A673 (cell line): ENCODE results near the gene HNMT. TPM values are rescaled to one million over a fixed set of nuclear protein-coding genes. Genes with fewer than 3 reads are reported as not detected.

Experiments used
- BruUV-seq: library from RNA; stranded (reverse); fragments of 400-500 nt; replicated peaks from 2 replicates; lab custom pipeline; 2021; lab: Mats Ljungman, UMichigan
- CTCF ChIA-PET: fragments of 300-600 bp; sonication (Branson Sonifier 250); formaldehyde crosslinking; loops from one replicate; lab custom pipeline; 2022; ENCODE audit warnings: antibody characterized with exemption; lab: Charles Lee
- POLR2A ChIA-PET: fragments of 300-600 bp; sonication (Branson Sonifier 250); formaldehyde crosslinking; loops from one replicate; lab custom pipeline; 2022; ENCODE audit warnings: antibody characterized with exemption; ENCODE audit not compliant: low non-redundant PET; lab: Charles Lee
- DNase-seq: peaks from one replicate; pipeline ENCODE4 v3.0.0-alpha.2; 2015; ENCODE audit warnings: low spot score
- H3K27ac ChIP-seq: fragments of 200-600 bp; sonication (generic); 2 replicates; pipeline ENCODE4 v1.5.1; 2016; ENCODE audit warnings: mixed run types, low read depth, mild to moderate bottlenecking, mixed read lengths, antibody characterized with exemption, low read length; ENCODE audit not compliant: poor library complexity, severe bottlenecking
- H3K27me3 ChIP-seq: fragments of 200-600 bp; sonication (generic); replicated peaks from 2 replicates; pipeline ENCODE4 v1.6.1; 2017; ENCODE audit warnings: mixed run types, low read depth, mild to moderate bottlenecking, mixed read lengths, antibody characterized with exemption, low read length; ENCODE audit not compliant: insufficient read depth, poor library complexity
- H3K36me3 ChIP-seq: fragments of 200-600 bp; sonication (generic); 2 replicates; pipeline ENCODE4 v1.6.1; 2016; ENCODE audit warnings: mixed run types, mild to moderate bottlenecking, mixed read lengths, antibody characterized with exemption, low read length; ENCODE audit not compliant: insufficient read depth, poor library complexity, severe bottlenecking
- H3K4me1 ChIP-seq: fragments of 200-600 bp; sonication (generic); 2 replicates; pipeline ENCODE4 v1.6.1; 2017; ENCODE audit warnings: mixed run types, mild to moderate bottlenecking, mixed read lengths, antibody characterized with exemption, low read length; ENCODE audit not compliant: insufficient read depth, poor library complexity, severe bottlenecking
- H3K4me3 ChIP-seq: fragments of 200-600 bp; sonication (generic); 2 replicates; pipeline ENCODE4 v1.5.1; 2016; ENCODE audit warnings: low read depth, mixed run types, mild to moderate bottlenecking, mixed read lengths, low read length; ENCODE audit not compliant: poor library complexity, severe bottlenecking
- H3K9me3 ChIP-seq: fragments of 200-600 bp; sonication (generic); 2 replicates; pipeline ENCODE4 v1.6.1; 2016; ENCODE audit warnings: mixed run types, low read depth, mild to moderate bottlenecking, mixed read lengths, antibody characterized with exemption, low read length; ENCODE audit not compliant: poor library complexity, severe bottlenecking
- CTCF ChIP-seq: fragments of 300-800, 200-600 bp; sonication (generic); conservative IDR thresholded peaks from 2 replicates; pipeline ENCODE4 v1.5.1; 2017; ENCODE audit warnings: low read depth, mild to moderate bottlenecking, antibody characterized with exemption, low read length, moderate library complexity, mixed read lengths
- EZH2 ChIP-seq: fragments of 200-600 bp; sonication (generic); IDR thresholded peaks from 2 replicates; pipeline ENCODE4 v1.6.1; 2017; ENCODE audit warnings: borderline replicate concordance, low read depth, mild to moderate bottlenecking, mixed read lengths, antibody characterized with exemption, low read length; ENCODE audit not compliant: poor library complexity, severe bottlenecking
- intact Hi-C: fragments of 100-400 bp; cut with micrococcal nuclease; formaldehyde crosslinking; loops from one replicate; pipeline ENCODE4 v1.10.0; 2022; ENCODE audit not compliant: unreplicated experiment
- total RNA-seq: library from RNA; stranded (reverse); gene quantifications from 2 replicates; pipeline ENCODE4 v1.2.3, GENCODE V29; 2021

The HNMT gene
- total RNA-seq, 1 experiment from 2014 or later = 0.82 TPM

- Histone ChIP-seq H3K4me1 (no peaks in the 10 kb centered on the region), H3K27ac (no peak overlapping the region), H3K27me3 (no peaks in the 10 kb centered on the region), H3K9me3 (no peaks in the 10 kb centered on the region), H3K36me3 (no peaks in the 10 kb centered on the region), H3K4me3 (no peak overlapping the region)
- intact Hi-C loops = no loop called here
- BruUV-seq = no TSS peak
- CTCF ChIA-PET = no interaction called here
- POLR2A ChIA-PET = no interaction called here
- TF ChIP-seq CTCF (no peak), EZH2 (no peak)
- DNase-seq = peak; percentile 4
These were observed 54.8 kb downstream of the HNMT start for GRCh38 chr2:138018866-138019688.

GRCh38 chr2:138020432-138020831 lies 56.2 kb downstream of the HNMT start:
- Histone ChIP-seq H3K4me3 (no peak overlapping the region), H3K36me3 (no peaks in the 10 kb centered on the region), H3K4me1 (no peaks in the 10 kb centered on the region), H3K9me3 (no peaks in the 10 kb centered on the region), H3K27me3 (no peaks in the 10 kb centered on the region), H3K27ac (no peak overlapping the region)
- TF ChIP-seq EZH2 (no peak), CTCF (no peak)
- no TSS peak for BruUV-seq
- intact Hi-C loops = no loop called here
- DNase-seq = no peak
- ChIA-PET POLR2A (no interaction called here), CTCF (no interaction called here)

DNA sequence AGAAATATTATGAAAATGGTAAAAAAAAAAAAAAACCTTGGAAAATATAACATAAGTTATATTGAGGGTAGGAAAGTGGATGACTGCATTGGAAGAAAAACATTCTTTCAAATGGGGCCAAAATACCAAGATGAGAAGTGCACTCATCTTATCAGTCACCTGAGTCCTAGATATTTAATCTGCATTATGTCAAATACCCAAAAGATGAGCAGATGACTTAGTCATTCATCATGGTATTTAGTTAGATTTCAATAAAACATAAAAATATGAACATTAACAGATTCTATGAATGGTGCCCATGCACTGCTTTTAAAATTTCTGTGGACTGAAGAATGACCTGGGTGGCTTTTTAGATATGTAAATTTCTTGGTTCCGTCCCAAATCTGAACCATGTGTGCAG lies 56.9 kb downstream of the HNMT start:
- no peaks in the 10 kb centered on the region for H3K36me3 ChIP-seq
- DNase-seq = no peak
- POLR2A ChIA-PET = no interaction called here
- CTCF ChIA-PET = no interaction called here
- no peak overlapping the region for H3K27ac ChIP-seq
- H3K9me3 ChIP-seq = no peaks in the 10 kb centered on the region
- intact Hi-C loops = no loop called here
- no peak overlapping the region for H3K4me3 ChIP-seq
- TF ChIP-seq EZH2 (no peak), CTCF (no peak)
- BruUV-seq = no TSS peak
- no peaks in the 10 kb centered on the region for H3K27me3 ChIP-seq
- no peaks in the 10 kb centered on the region for H3K4me1 ChIP-seq
